Measurements from ENCODE around the gene PLET1. TPM values are rescaled to one million over a fixed set of nuclear protein-coding genes. Genes with fewer than 3 reads are reported as not detected.

PLET1 gene
- total and polyA plus RNA-seq, 9 of the 15 experiments (the other 6 are each of a cell fraction or from before 2014, with no cell fraction given), result not detected

- TF ChIP-seq SMAD4 (CRISPR knock-in tag; conservative IDR thresholded peaks at IDR 0.05), result peak; percentile 31
- TF ChIP-seq ZNF668 (CRISPR knock-in tag; IDR thresholded peaks at IDR 0.05), result no peak
- no peak for TF ChIP-seq ZNF583 (CRISPR knock-in tag; IDR thresholded peaks at IDR 0.05)
- no peak for TF ChIP-seq SP2 (IDR thresholded peaks at IDR 0.05; ENCODE audit: extremely low read depth, low read depth, low read length, poor library complexity, severe bottlenecking)
- TF ChIP-seq CREB3 (tag; conservative IDR thresholded peaks at IDR 0.05; ENCODE audit: low read depth), result no peak
- TF ChIP-seq NFIX (CRISPR knock-in tag; IDR thresholded peaks at IDR 0.05; ENCODE audit: low read depth), result no peak
- no peak for TF ChIP-seq PHB (CRISPR knock-in tag; IDR thresholded peaks at IDR 0.05)
- no peak for TF ChIP-seq RBM22 (IDR thresholded peaks at IDR 0.05; ENCODE audit: low read depth, low read length, poor library complexity, severe bottlenecking)
- TF ChIP-seq KAT7 (CRISPR knock-in tag; IDR thresholded peaks at IDR 0.05; ENCODE audit: borderline replicate concordance), result no peak
- no peak for TF ChIP-seq ZC3H11A (IDR thresholded peaks at IDR 0.05; ENCODE audit: low read depth, low read length)
- TF ChIP-seq RBM39 (optimal IDR thresholded peaks at IDR 0.05; ENCODE audit: low read depth, low read length), result no peak
- TF ChIP-seq CBX2 (IDR thresholded peaks at IDR 0.05; ENCODE audit: insufficient read depth, low read length, poor library complexity, severe bottlenecking), result no peak
- TF ChIP-seq ARID4B (CRISPR knock-in tag; IDR thresholded peaks at IDR 0.05), result no peak; the same call in none of the 2 replicates
- TF ChIP-seq CGGBP1 (CRISPR knock-in tag; IDR thresholded peaks at IDR 0.05), result no peak
- TF ChIP-seq ZNF408 (CRISPR knock-in tag; IDR thresholded peaks at IDR 0.05; ENCODE audit: low read depth), result no peak
- no peak for TF ChIP-seq NFXL1 (CRISPR knock-in tag; IDR thresholded peaks at IDR 0.05)
- TF ChIP-seq ESRRA (IDR thresholded peaks at IDR 0.05; ENCODE audit: borderline replicate concordance, low read depth), result peak; percentile 28
- TF ChIP-seq NRF1 (conservative IDR thresholded peaks at IDR 0.05 in 1 of 2, IDR thresholded peaks at IDR 0.05 in 1 of 2), result peak; percentile 96 to 97
- TF ChIP-seq RBM14 (IDR thresholded peaks at IDR 0.05; ENCODE audit: borderline replicate concordance, insufficient read depth, low read depth, low read length), result no peak
- TF ChIP-seq ZNF24 (IDR thresholded peaks at IDR 0.05), result no peak
- no peak for TF ChIP-seq HNRNPUL1 (IDR thresholded peaks at IDR 0.05; ENCODE audit: low read length)
- 0 out of 2 replicates have a peak, but pooled peaks have one; percentile 29 for TF ChIP-seq ZNF212 (CRISPR knock-in tag; IDR thresholded peaks at IDR 0.05)
- TF ChIP-seq EZH2 (IDR thresholded peaks at IDR 0.05; ENCODE audit: borderline replicate concordance, low read depth, low read length), result no peak
- no peak for TF ChIP-seq NR1H2 (CRISPR knock-in tag; IDR thresholded peaks at IDR 0.05)
These were observed 34.4 kb downstream of the PLET1 start, which contains the start of gene PTS (continued) for GRCh38 chr11:112226062-112226830.
